Activated T-cell treated with anti-CD3 and anti-CD28 coated beads, Interleukin-2, amount 50 U/mL, for 72 hours (primary cell): ENCODE results near the gene FER. TPM values are rescaled to one million over a fixed set of nuclear protein-coding genes. Genes with fewer than 3 reads are reported as not detected.
"Not testable (repeated sequence)": the region's sequence is repeated elsewhere in the genome, so short reads cannot be mapped to it uniquely, and the experiment has no call there.

Experiments used
- ATAC-seq, 2 donors: fragments of 150-1000 bp; cut with Tn5 transposase; replicated peaks in 1 of 2; 2 replicates each; pipeline ENCODE4 v1.10.0; 2021; ENCODE audit warnings: moderate library complexity in 2 of 2, mild to moderate bottlenecking in 1 of 2
- DNase-seq, 2 donors: peaks; one replicate each; pipeline ENCODE4 v3.0.0; 2021 to 2022; ENCODE audit warnings: mixed read lengths in 1 of 2
- H3K27ac Mint-ChIP-seq: one replicate; pipeline ENCODE4 v1.8.0; 2022; ENCODE audit warnings: mild to moderate bottlenecking, moderate library complexity, mixed read lengths
- H3K27me3 Mint-ChIP-seq: one replicate; pipeline ENCODE4 v1.8.0; 2022; ENCODE audit warnings: low read depth, mixed read lengths
- H3K36me3 Mint-ChIP-seq, 2 donors: one replicate each; pipeline ENCODE4 v1.8.0; 2022; ENCODE audit warnings: mixed read lengths in 2 of 2, mild to moderate bottlenecking in 1 of 2; ENCODE audit not compliant: insufficient read depth in 2 of 2
- H3K4me1 Mint-ChIP-seq: one replicate; pipeline ENCODE4 v1.8.0; 2022; ENCODE audit warnings: low read depth, mixed read lengths
- H3K4me3 Mint-ChIP-seq, 2 donors: one replicate each; pipeline ENCODE4 v1.8.0; 2022; ENCODE audit warnings: mild to moderate bottlenecking in 2 of 2, mixed read lengths in 2 of 2, moderate library complexity in 2 of 2
- H3K9me3 Mint-ChIP-seq, 2 donors: one replicate each; pipeline ENCODE4 v1.8.0; 2022; ENCODE audit warnings: mixed read lengths in 2 of 2
- total RNA-seq, 2 donors: library from RNA; stranded (reverse); gene quantifications; one replicate each; pipeline ENCODE4 v1.2.3, GENCODE V29; 2022

Gene FER
- total RNA-seq, 2 donors from 2014 or later: 12.8 to 15.5 TPM

DNA sequence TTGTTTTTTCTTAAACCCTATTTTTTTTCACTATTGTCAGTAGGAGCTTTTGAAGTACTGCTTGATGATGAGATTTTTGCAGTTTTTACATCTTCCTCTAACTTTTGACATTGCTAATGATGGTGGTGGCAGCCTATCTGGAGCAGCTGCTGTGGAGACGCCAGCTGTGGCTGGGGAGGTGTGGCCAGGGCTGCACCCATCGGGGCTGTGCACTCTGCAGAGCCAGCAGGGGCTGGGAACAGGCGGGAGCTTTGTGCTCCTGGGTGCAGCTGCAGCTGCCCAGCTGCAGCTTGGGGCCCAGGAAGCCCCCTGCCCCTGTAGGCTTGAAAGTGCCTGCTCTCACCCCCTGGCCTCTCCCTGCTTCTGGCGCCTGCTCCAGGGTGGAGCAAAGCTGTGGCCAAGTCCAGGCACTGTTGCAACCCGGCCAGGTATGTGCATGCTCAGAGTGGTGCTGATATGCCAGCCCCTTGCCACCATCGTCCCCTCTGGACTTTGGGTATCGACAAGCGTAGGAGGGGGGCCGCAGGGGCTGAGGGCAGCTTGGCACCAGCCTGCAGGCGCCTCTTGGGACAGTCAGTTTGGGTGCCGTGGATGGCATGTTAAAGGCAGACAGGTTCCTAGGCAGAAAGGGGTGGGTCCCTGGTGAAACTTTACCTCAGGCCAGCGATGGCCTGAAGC is 39.2 kb downstream of the FER start:
- no peaks in the 10 kb centered on the region for H3K27me3 Mint-ChIP-seq
- no peak overlapping the region for H3K4me3 Mint-ChIP-seq
- no peak for DNase-seq
- H3K4me1 Mint-ChIP-seq: peaks cover 10% of the 10 kb centered on the region
- no peaks in the 10 kb centered on the region for H3K9me3 Mint-ChIP-seq
- H3K27ac Mint-ChIP-seq: no peak overlapping the region
- peaks cover 2 to 5% of the 10 kb centered on the region in 2 donors for H3K36me3 Mint-ChIP-seq
- no peak for ATAC-seq

DNA sequence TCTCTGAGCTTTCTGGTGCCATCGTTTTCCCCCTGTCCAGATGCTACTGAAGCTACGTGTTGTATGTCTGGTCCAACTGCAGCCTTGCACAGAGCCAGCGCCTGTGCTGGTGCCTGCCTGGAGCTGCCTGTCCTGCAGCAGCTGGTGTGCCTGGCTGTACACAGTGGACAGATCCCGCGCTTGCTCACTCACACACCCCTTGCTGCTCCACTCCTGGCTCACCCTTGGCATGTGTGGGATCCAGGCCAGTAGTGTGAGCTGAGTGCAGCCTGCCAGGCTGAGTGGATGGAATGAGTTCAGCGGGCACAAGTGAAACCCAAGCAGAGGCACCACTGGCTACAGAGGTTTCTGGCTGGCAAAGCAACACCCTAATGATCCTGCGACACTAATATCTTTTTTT is 40.4 kb downstream of the FER start:
- Mint-ChIP-seq H3K4me1 (peaks cover 13% of the 10 kb centered on the region), H3K27me3 (no peaks in the 10 kb centered on the region), H3K27ac (no peak overlapping the region), H3K36me3 (peaks cover 2 to 7% of the 10 kb centered on the region in 2 donors), H3K9me3 (no peaks in the 10 kb centered on the region), H3K4me3 (no peak overlapping the region)
- DNase-seq (no peak), ATAC-seq (no peak)

DNA sequence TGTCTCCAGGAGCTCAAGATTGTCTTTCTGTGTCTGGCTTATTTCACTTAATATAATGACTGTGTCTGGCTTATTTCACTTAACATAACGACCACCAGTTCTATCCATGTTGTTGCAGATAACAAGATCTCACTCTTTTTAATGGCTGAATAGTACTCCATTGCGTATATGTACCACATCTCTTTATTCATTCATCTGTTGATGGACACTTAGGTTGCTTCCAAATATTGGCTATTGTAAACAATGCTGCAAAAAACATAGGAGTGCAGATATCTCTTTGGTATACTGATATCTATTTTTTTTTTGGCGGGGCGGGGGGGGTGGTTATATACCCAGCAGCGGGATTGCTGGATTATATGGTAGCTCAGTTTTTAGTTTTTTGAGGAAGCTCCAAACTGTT is 45.5 kb downstream of the FER start:
- H3K27ac Mint-ChIP-seq: no peak overlapping the region
- peaks cover 0 to 4% of the 10 kb centered on the region in 2 donors for H3K36me3 Mint-ChIP-seq
- H3K4me3 Mint-ChIP-seq: peak overlapping the region in 1 of 2 donors; percentile 35
- ATAC-seq (no peak), DNase-seq (no peak)
- H3K9me3 Mint-ChIP-seq: peaks cover 0 to 1% of the 10 kb centered on the region in 2 donors
- no peaks in the 10 kb centered on the region for H3K27me3 Mint-ChIP-seq
- peaks cover 7% of the 10 kb centered on the region for H3K4me1 Mint-ChIP-seq

DNA sequence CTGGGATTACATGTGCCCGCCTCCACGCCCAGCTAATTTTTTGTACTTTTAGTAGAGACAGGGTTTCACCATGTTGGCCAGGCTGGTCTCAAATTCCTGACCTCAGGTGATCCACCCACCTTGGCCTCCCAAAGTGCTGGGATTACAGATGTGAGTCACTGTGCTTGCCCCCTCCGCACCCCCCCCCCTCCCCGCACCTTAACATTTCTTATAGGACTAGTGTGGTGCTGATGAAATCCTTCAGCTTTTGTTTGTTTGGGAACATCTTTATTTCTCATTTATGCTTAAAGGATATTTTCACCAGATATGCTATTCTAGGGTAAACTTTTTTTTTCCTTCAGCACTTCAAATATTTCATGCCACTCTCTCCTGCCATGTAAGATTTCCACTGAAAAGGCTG is 46.7 kb downstream of the FER start:
- not testable (repeated sequence) for H3K9me3 Mint-ChIP-seq, H3K4me3 Mint-ChIP-seq, DNase-seq, ATAC-seq, H3K36me3 Mint-ChIP-seq, H3K27me3 Mint-ChIP-seq, H3K4me1 Mint-ChIP-seq, H3K27ac Mint-ChIP-seq

DNA sequence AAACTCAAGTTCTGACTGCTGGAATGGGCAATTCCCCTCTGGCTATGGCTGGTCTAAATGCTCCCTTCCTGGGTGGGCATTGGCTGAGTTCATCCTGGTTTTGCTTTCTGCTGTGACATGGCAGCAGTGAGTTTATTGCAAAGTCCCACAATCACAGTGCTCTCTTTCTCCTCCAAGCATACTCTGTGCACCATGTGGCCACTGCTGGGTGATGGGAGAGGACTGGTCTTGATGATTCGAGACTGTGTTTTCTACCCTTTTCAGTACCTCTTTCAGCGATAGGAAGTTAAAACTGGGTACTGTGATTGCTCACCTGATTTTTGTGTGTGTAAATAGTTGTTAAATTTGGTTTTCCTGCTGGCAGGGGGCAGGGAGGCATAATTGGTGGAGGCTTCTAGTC is 49.7 kb downstream of the FER start:
- ATAC-seq: no peak
- H3K4me1 Mint-ChIP-seq: peaks cover 9% of the 10 kb centered on the region
- no peak for DNase-seq
- H3K4me3 Mint-ChIP-seq: no peak overlapping the region
- no peak overlapping the region for H3K27ac Mint-ChIP-seq
- peaks cover 1 to 2% of the 10 kb centered on the region in 2 donors for H3K9me3 Mint-ChIP-seq
- H3K36me3 Mint-ChIP-seq: peaks cover 1 to 5% of the 10 kb centered on the region in 2 donors
- H3K27me3 Mint-ChIP-seq: no peaks in the 10 kb centered on the region

DNA sequence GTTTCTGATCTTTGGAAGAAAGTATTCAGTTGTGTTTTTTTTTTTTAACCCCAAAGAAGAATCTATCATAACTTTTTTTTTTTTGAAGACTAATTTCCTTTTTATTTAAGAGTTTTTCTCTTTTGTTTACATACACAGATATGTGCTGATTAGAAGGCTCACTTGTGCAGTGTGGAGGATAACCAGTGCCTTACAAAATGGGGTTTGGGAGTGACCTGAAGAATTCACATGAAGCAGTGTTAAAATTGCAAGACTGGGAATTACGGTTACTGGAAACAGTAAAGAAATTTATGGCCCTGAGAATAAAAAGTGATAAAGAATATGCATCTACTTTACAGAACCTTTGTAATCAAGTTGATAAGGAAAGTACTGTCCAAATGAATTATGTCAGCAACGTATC is 50.3 kb downstream of the FER start:
- Mint-ChIP-seq H3K9me3 (peaks cover 2 to 3% of the 10 kb centered on the region in 2 donors), H3K4me3 (no peak overlapping the region), H3K36me3 (peaks cover 1 to 10% of the 10 kb centered on the region in 2 donors), H3K4me1 (peaks cover 12% of the 10 kb centered on the region), H3K27ac (no peak overlapping the region), H3K27me3 (no peaks in the 10 kb centered on the region)
- DNase-seq (no peak), ATAC-seq (no peak)

DNA sequence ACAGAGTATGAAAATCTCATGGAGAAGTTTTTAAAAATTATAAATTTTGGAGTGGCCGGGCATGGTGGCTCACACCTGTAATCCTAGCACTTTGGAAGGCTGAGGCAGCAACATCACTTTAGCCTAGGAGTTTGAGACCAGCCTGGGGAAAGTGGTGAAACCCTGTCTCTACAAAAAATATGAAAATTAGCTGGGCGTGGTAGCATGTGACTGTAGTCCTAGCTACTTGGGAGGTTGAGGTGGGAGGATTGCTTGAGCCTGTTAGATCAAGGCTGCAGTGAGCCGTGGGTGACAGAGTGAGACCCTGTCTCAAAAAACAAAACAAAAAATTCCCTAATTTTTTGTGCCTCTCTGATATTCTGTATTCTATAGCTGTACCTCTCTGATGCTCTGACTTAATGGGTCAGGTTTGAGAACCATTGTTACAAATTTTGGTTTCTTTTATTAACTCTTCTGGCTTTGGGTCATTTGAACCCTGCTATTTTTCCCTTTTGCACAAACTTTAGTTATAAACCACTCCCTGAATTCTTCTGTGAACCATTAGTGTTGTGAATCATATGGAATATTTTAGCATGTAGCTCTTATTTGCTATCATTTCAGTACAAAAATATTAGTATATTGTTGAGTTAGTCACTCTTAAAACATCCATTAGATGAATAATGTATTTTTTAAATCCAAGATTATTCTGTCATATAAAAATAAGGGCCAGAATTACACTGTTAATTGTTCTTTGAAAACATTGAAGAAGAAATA is 51.0 kb downstream of the FER start:
- Mint-ChIP-seq H3K4me1 (peaks cover 12% of the 10 kb centered on the region), H3K9me3 (peaks cover 2 to 5% of the 10 kb centered on the region in 2 donors), H3K4me3 (no peak overlapping the region), H3K36me3 (peaks cover 3 to 15% of the 10 kb centered on the region in 2 donors), H3K27ac (no peak overlapping the region), H3K27me3 (no peaks in the 10 kb centered on the region)
- DNase-seq (no peak), ATAC-seq (no peak)

DNA sequence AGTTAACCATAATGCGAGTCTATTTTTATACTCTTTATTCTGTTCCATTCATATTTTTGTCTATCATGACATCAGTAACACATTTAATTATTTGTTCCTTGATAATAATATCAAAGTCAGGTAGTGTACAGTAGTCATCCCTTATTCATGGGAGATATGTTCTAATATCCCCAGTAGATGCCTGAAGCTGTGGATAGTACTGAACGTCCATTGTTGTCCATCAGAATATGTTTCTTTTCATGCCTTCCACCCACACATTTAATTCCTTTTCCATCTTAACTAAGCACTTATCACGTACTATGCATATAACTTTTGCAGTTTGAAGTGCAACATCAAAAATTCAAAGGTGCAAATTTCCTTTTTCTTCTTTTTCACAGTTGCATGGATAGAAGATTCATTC is 53.6 kb downstream of the FER start:
- Mint-ChIP-seq H3K4me1 (peaks cover 12% of the 10 kb centered on the region), H3K9me3 (peaks cover 9 to 10% of the 10 kb centered on the region in 2 donors), H3K36me3 (peaks cover 11 to 28% of the 10 kb centered on the region in 2 donors), H3K4me3 (no peak overlapping the region), H3K27me3 (no peaks in the 10 kb centered on the region), H3K27ac (no peak overlapping the region)
- DNase-seq: no peak
- no peak for ATAC-seq

DNA sequence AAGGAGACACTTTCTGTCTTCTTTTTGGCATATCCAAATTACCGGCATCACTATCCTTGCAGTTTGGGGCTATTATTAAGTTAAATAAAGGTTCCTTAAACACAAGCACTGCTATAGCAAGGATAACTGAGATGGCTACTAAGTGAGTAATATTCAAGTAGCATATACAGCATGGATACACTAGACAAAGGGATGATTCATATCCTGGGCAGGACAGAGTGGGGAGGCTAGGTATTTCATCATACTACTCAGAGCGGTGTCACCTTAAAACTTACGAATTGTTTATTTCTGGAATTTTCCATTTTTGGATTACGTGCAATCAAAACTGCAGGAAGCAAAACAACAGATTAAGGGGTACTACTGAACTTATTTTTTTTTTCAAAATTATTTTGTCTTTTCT is 54.1 kb downstream of the FER start:
- DNase-seq: no peak
- Mint-ChIP-seq H3K4me1 (peaks cover 12% of the 10 kb centered on the region), H3K27me3 (no peaks in the 10 kb centered on the region), H3K4me3 (no peak overlapping the region), H3K9me3 (peaks cover 9 to 10% of the 10 kb centered on the region in 2 donors), H3K27ac (no peak overlapping the region), H3K36me3 (peaks cover 11 to 28% of the 10 kb centered on the region in 2 donors)
- ATAC-seq: peak; percentile 98

DNA sequence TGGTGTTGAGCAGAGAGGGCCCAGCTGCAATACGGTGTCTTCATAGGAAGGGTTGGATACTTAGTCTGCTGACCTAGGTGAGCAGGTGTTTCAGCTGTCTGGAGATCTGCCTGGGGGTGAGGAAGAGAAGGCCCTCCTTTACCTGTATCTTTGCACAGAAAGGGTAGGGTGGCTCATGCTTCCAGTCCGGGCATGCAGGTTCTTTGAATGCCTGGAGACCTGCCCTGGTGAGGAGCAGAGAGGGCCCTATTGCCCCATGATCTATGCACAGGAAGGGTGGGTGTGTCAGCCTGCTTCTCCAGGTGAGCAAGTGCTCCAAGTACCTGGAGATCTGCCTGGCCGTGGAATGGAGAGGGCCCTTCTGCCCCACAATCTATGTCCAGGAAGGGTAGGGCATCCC is 63.0 kb downstream of the FER start:
- ATAC-seq (no peak), DNase-seq (no peak)
- Mint-ChIP-seq H3K4me3 (no peak overlapping the region), H3K9me3 (peaks cover 4 to 5% of the 10 kb centered on the region in 2 donors), H3K36me3 (peaks cover 12 to 13% of the 10 kb centered on the region in 2 donors), H3K4me1 (no peaks in the 10 kb centered on the region), H3K27ac (no peak overlapping the region), H3K27me3 (no peaks in the 10 kb centered on the region)

DNA sequence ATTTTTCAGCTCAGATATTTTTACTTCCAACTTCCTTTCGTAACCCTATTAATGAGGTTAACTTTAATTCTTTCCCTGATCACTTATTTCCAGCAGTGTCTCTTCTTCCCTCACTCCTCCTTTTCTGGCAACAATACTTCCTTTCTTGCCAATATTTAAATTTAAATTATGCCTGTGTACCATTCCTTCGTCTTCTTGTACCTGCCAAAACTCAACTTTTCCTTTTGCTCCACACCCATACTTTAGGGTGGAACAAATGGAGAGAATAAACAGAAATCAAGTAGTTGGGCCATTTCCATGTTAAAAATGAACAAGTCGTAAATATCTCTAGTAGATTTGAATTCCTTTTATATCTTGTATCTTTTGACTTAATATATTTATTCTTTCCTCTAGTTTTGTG is 66.0 kb downstream of the FER start:
- peaks cover 3% of the 10 kb centered on the region in 2 donors for H3K36me3 Mint-ChIP-seq
- peak overlapping the region; percentile 47 for H3K27ac Mint-ChIP-seq
- H3K4me3 Mint-ChIP-seq: no peak overlapping the region
- ATAC-seq (no peak), DNase-seq (no peak)
- peaks cover 0 to 2% of the 10 kb centered on the region in 2 donors for H3K9me3 Mint-ChIP-seq
- H3K27me3 Mint-ChIP-seq: no peaks in the 10 kb centered on the region
- peaks cover 8% of the 10 kb centered on the region for H3K4me1 Mint-ChIP-seq

DNA sequence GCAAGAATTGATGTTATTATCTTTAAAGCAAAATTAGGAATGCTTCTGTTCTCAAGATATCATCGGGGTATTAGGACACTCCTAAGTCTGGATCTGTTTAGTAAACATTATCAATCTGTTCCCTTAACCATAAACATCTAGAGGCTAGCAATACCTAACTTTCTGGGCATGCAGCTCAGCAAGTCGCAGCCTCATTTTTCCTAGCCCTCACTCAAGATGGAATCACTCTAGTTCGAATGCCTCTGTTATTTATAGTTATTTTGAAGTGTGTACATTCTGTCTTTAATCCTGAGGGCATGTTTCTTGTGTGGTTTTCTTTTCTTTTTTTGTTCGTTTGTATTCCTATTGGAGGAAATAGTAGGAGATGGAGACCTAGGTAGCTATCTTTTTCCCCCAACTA is 66.9 kb downstream of the FER start:
- Mint-ChIP-seq H3K4me1 (peaks cover 9% of the 10 kb centered on the region), H3K36me3 (peaks cover 1 to 2% of the 10 kb centered on the region in 2 donors), H3K27ac (no peak overlapping the region), H3K9me3 (no peaks in the 10 kb centered on the region), H3K27me3 (no peaks in the 10 kb centered on the region), H3K4me3 (no peak overlapping the region)
- ATAC-seq (no peak), DNase-seq (no peak)

DNA sequence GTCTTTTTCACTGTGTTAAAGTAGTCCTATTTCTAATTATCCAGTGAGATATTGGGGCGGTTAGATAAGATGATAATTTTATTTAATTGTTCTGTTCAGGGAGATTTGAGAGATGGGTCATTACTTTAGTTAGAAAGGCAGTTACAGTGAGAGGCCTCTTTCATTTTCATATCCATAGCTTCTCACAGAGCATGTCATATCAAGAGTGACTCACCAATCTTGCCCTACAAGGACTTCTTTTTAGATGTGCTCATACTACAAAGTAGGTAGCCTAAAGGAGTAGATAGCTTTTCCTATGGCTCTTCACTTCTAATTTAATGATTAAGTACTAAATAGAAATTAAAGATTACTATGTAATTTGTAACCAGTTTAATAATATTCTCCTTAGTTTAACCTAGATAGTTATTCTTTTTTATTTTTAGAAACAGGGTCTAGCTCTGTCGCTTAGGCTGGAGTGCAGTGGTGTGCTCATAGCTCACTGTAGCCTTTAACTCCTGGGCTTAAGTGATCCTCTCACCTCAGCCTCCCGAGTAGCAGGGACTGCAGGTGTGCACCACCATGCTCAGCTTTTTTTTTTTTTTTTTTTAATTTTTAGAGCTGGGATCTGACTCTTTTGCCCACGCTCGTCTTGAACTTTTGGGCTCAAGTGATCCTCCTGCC is 71.0 kb downstream of the FER start:
- ATAC-seq: peak; percentile 100
- Mint-ChIP-seq H3K4me3 (peak overlapping the region; percentile 48 to 77), H3K9me3 (no peaks in the 10 kb centered on the region), H3K27me3 (no peaks in the 10 kb centered on the region), H3K27ac (peak overlapping the region; percentile 80), H3K4me1 (peaks cover 9% of the 10 kb centered on the region), H3K36me3 (peaks cover 0 to 2% of the 10 kb centered on the region in 2 donors)
- DNase-seq: peak in 1 of 2 donors; percentile 7
